Measurements from ENCODE around the gene MAML3.

DNA sequence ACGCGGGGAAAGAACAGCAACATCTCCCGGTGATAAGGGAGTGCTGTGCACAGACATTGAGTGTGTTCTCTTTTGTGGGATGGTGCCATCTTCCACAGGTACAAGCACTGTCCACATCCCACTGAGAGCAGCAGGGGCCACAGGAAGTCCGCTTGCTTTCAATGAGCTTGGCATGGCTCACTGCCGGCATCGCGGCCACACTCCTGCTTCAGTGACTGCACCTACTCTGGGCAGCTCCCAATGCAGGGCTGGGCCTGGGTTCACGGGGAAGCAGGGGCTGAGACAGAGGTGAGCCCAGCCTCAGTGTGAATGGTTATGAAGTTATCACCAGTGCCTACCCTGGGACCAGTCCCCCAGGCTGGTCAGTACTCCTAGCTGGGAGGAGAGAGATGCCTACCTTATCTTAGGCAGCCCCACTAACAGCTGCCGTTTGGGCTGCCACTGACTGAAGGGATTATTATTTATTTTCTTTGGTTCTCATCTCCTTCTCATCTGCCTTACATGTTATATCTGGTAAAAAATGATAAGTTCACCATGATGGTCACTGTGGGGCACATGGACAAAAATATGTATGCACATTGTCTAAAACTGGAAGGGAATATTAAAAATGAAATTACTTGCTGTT is 389.2 kb downstream of the MAML3 start:
- TF ChIP-seq CTCF (IDR thresholded peaks at IDR 0.05; ENCODE audit: insufficient read depth, low read length) (no peak), POLR2AphosphoS5 (IDR thresholded peaks at IDR 0.05; ENCODE audit: low read depth) (no peak), GABPA (IDR thresholded peaks at IDR 0.05; ENCODE audit: low read depth) (no peak), SPI1 (IDR thresholded peaks at IDR 0.05; ENCODE audit: borderline replicate concordance, low read depth) (no peak)
- TF ChIP-seq, protein P1, sequence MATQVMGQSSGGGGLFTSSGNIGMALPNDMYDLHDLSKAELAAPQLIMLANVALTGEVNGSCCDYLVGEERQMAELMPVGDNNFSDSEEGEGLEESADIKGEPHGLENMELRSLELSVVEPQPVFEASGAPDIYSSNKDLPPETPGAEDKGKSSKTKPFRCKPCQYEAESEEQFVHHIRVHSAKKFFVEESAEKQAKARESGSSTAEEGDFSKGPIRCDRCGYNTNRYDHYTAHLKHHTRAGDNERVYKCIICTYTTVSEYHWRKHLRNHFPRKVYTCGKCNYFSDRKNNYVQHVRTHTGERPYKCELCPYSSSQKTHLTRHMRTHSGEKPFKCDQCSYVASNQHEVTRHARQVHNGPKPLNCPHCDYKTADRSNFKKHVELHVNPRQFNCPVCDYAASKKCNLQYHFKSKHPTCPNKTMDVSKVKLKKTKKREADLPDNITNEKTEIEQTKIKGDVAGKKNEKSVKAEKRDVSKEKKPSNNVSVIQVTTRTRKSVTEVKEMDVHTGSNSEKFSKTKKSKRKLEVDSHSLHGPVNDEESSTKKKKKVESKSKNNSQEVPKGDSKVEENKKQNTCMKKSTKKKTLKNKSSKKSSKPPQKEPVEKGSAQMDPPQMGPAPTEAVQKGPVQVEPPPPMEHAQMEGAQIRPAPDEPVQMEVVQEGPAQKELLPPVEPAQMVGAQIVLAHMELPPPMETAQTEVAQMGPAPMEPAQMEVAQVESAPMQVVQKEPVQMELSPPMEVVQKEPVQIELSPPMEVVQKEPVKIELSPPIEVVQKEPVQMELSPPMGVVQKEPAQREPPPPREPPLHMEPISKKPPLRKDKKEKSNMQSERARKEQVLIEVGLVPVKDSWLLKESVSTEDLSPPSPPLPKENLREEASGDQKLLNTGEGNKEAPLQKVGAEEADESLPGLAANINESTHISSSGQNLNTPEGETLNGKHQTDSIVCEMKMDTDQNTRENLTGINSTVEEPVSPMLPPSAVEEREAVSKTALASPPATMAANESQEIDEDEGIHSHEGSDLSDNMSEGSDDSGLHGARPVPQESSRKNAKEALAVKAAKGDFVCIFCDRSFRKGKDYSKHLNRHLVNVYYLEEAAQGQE (IDR thresholded peaks at IDR 0.05; ENCODE audit: insufficient replicate concordance, low read depth) = no peak

Measured in HL-60 (cell line).